HG03066 (cell line): Measurements from ENCODE around the gene SEC16A.

Experiments used
- ATAC-seq: cut with Tn5 transposase; IDR thresholded peaks from one replicate; pipeline ENCODE4 v1.9.1; 2021; ENCODE audit warnings: low read depth; ENCODE audit not compliant: unreplicated experiment

The SEC16A gene

DNA sequence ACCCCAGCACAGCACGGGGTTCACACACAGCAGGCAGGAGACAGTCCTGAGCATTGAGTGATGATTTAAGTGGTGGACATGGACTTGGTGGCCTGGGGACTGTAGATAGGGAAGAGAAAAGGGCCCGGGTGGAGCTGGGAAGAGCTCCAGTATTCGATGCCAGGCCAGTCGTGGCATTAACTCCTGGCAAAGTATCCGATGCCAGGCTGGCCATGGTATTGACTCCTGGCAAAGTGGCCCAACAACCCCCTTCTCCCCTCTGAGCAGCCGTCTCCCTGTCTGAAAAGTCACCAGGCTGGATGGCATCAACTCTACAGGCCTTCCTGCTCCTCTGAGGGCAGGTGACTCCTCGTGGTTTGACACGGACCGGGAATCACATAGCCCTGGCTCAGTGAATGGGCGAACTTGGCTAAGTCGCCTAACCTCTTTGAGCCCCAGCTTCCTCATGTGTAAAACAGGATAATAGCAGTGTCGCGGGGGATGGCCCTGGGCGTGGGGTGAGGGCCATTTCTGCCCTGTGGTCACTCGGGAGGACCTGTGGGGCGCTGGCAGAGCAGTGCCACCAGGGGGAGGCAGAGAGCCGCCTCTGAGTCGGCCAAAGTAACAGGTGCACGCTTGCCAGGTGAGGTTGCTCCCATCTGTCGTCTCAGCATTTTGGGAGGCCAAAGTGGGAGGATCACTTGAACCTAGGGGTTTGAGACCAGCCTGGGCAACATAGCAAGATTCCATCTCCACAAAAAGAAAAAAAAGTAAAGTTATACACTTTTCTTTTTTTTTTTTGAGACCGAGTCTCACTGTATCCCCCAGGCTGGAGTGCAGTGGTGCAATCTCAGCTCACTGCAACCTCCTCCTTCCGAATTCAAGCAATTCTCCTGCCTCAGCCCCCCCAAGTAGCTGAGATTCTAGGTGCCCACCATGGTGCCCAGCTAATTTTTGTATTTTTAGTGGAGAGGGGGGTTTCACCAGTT is 5.7 kb upstream of the SEC16A start:
- no peak for ATAC-seq

DNA sequence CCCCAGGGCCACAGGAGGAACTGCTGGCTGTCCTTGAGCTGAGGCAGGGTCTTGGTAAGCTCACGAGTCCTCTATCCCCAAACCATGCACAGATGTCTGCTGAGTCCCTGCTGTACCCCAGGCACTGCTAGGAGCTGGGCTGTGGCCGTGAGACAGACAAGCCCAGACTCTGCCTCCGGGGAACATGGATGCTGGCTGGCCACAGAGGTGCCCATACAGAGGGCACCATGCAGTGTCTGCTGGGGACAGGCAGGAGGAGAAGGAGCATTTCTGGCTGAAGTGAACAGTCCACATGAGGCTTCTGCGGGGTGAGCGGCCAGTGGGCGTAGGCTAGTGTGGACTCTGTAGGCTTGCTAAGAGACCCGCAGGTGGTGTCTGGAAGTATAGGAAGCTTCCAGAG is 4.8 kb upstream of the SEC16A start:
- ATAC-seq: no peak

- ATAC-seq: no peak
Measured at GRCh38 chr9:136486823-136487620, 4.2 kb upstream of the SEC16A start.

- ATAC-seq: no peak
Measured at GRCh38 chr9:136486131-136486530, 3.3 kb upstream of the SEC16A start.

DNA sequence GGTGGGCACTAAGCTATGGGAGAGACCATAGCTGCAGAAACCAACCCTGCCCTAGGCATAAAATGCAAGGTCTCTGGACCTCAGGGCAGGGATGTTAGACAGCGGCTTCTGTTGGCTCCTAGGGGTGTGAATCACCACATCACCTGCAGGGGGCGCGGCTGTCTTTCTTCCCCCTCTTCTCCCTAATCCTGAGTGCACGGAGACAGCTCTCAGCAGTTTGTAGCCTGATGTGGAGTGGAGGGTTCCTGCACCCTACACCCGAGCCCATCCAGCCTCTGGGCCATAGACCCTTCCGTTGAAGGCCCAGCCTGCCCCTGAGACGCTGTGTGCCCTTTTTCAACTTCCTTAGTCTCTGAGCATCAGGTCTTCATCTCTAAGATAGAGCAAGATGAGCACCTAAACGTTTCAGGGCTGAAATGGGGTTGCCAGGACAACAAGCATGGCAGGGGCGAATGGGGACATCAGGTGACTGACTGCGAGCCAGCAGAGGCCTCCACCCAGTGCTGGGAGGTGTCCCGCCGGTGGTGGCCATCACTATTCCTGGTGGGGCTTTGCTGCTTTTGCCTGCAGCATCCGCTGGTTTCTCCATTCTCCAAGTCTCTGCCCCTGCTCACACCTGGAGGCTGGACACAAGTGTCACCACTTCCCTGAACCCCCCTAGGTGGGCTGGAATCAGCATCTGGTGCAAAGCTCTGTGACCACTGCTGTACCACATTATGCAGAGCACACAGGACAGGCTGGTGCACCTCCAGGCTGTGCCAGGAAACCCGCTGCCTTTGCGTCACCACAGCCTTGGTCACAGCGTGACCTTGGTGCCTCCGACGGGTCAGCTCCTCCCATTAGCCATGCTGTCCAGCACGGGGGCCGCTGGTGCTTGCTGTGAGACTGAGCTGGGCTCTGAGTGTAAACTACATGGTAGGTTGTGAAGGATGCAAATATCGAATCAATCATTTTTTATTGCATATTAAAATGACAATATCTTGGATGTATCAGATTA is 2.5 kb upstream of the SEC16A start:
- ATAC-seq: no peak

- no peak for ATAC-seq
Measured at GRCh38 chr9:136484153-136485048, 1.6 kb upstream of the SEC16A start.

DNA sequence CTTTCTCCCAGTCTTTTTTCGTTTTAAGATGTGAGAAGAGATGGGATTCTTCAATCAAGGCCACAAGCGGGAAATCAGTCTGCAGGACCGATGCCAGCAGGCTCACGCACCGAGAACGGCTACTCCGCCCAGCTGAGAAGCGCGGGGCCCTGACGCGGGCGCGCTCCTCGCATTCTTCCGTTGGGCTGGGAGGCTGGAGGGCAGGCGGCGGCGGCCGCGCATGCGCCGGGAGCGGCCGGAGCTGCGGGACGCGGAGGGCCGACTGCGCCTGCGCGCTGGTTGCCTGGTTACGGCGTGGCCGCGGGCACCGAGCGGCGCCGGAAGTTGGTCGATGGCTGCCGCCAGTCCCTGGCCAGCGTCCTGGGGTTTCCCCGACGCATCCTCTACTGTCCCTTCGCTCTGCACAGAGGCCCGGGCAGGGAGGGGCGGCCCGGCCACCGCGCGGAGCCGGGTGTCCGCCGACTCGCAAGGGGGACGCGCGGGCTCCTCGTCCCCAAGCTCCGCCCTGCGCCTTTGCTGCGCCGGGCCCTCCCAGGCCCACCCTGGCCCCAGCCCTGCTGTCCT is 831 bp upstream of the SEC16A start:
- ATAC-seq: peak; percentile 46

- ATAC-seq: no peak
Measured at GRCh38 chr9:136482046-136482792, 621 bp downstream of the SEC16A start.

GRCh38 chr9:136481558-136481957 is 1.3 kb downstream of the SEC16A start:
- no peak for ATAC-seq

DNA sequence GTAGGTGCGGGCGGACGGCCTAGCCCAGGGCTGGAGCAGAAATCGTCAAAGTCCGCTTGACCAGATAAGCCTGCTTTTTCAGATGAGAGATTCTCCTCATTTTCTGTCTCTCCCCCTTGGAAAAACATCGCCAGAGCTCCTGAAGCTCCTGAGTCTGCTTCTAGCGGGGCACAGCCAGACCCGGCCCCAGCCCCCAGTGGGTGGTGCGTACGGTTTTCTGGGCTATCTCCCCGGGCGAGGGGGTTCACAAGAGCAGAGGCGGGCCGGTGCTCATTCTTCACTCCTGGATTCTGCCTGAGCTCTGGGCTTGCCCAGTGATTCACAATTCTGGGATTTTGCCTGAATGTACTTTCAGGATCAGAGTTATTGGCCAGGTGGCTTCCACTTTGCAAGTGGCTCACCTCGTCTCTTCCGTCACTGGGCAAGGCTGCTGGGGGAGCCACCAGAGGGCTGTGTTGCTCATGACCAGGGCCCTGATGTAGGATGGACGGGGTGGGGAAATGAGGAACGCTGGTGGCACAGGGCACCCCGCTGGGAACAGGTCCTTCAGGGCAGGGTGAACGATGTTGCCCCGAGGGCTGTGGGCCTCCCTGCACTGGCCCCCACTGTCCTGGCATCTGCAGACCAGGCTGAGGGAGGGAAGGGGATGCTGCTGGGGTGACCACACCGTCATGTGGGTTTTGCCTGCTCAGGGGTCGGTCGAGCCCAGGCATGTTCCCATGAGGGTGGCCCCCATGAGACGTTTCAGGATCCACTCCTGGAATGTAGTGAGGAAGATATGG is 6.3 kb downstream of the SEC16A start:
- ATAC-seq: no peak

DNA sequence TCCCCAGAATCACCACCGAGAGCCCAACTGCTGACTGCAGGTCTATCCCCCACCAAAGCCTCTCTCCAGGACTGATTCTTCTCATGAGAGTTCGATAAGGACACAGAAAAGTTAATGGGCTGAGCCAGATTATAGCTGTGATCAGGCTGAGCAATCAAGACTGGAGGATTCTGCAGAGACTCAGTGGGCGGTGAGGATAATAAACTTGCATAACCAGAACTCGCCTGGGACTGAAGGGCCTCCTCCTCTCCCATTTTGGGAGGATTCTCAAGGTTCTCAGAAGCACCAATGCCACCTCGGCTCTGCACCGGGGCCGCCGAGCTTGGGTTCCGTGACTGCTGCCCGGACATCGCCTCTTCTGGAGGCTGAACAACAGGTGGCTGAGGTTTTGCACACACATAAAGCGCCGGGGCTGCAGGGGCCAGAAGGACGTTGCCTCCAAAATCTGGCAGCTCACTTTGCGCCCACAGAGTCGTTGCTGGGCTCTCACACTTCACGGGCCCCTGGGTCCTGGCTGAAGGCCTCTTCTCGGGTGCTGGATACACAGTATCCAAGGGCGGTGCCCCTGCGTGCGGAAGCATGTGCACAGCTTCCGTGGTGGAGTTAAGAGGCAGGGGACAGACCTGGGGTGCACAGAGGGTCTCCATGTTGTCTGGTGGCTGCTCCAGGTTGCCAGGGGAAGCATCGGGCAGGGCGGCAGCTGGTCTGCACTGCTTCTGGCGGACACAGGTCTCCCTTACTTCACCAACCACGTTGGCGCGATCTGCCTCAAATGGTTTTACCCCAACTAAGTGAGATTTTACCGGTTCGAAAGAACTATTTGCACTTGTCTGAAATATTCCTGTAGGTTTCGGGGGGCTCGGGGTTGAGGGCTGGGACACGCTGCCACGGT is 7.6 kb downstream of the SEC16A start:
- no peak for ATAC-seq

- no peak for ATAC-seq
Measured at GRCh38 chr9:136474021-136474640, 8.7 kb downstream of the SEC16A start.

- ATAC-seq: no peak
Measured at GRCh38 chr9:136473354-136473721, 9.5 kb downstream of the SEC16A start.

DNA sequence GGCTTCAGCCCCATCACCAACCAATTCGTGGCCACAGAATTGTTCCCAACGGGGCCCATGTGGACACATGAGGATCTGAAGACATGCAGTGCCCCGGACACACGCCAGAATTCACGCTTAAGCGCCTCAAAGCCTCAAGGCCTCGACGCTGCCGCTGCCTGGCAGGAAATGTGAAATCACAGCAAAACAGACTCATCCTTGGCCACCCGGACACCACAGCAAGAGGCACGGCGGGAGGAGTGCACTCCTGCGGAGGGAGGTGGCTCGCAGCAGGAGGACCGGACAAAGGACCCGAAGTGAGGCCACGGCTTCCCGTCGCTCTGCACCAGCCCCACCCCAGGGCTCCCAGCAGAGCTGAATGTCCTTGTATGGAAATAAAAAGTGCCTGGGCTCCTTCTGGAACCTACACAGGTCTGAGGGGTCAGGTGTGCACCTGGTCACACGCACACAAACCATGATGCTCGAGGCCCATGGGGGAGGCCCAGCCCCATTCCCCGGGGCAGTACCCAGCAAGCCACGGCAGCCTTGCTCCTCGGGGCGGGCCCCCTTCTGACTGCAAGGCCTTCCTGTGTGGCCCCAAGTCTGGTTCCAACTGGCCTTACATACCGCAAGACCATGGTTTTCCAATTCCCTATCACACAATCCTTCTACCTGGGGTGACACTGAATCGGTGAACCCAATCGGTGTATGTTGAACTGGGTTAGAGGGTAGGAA is 10.0 kb downstream of the SEC16A start:
- ATAC-seq: no peak

- no peak for ATAC-seq
Measured at GRCh38 chr9:136471802-136472487, 10.9 kb downstream of the SEC16A start.
